ENCODE measurements around the gene COL6A2.
"Not testable (repeated sequence)": the region's sequence is repeated elsewhere in the genome, so short reads cannot be mapped to it uniquely, and the experiment has no call there.

Gene COL6A2

GRCh38 chr21:46061063-46061462 is 36.8 kb upstream of the COL6A2 start:
- no peak for DNase-seq

GRCh38 chr21:46061518-46061917 is 36.4 kb upstream of the COL6A2 start:
- DNase-seq = no peak

- DNase-seq = no peak
Measured at GRCh38 chr21:46061950-46062349, 36.0 kb upstream of the COL6A2 start.

- no peak for DNase-seq
Measured at GRCh38 chr21:46062471-46063211, 35.3 kb upstream of the COL6A2 start.

GRCh38 chr21:46063227-46063626 is 34.7 kb upstream of the COL6A2 start:
- DNase-seq = no peak

GRCh38 chr21:46063734-46064680 is 33.9 kb upstream of the COL6A2 start:
- DNase-seq = no peak

- no peak for DNase-seq
Measured at GRCh38 chr21:46064870-46065214, 33.1 kb upstream of the COL6A2 start.

GRCh38 chr21:46065215-46065913 is 32.5 kb upstream of the COL6A2 start:
- no peak for DNase-seq

- DNase-seq = no peak
Measured at GRCh38 chr21:46065914-46066551, 31.9 kb upstream of the COL6A2 start.

- no peak for DNase-seq
Measured at GRCh38 chr21:46066591-46067331, 31.2 kb upstream of the COL6A2 start.

- no peak for DNase-seq
Measured at GRCh38 chr21:46067505-46068201, 30.3 kb upstream of the COL6A2 start.

- DNase-seq = no peak
Measured at GRCh38 chr21:46068516-46069079, 29.3 kb upstream of the COL6A2 start.

- DNase-seq = no peak
Measured at GRCh38 chr21:46069166-46069565, 28.7 kb upstream of the COL6A2 start.

GRCh38 chr21:46069719-46070279 is 28.1 kb upstream of the COL6A2 start:
- no peak for DNase-seq

- DNase-seq = no peak
Measured at GRCh38 chr21:46071082-46071481, 26.8 kb upstream of the COL6A2 start.

- not testable (repeated sequence) for DNase-seq
Measured at GRCh38 chr21:46076724-46077123, 21.2 kb upstream of the COL6A2 start.

GRCh38 chr21:46077674-46078101 is 20.2 kb upstream of the COL6A2 start:
- no peak for DNase-seq

- DNase-seq = no peak
Measured at GRCh38 chr21:46078322-46078977, 19.5 kb upstream of the COL6A2 start.

- no peak for DNase-seq
Measured at GRCh38 chr21:46078978-46079351, 18.9 kb upstream of the COL6A2 start.
